Endothelial cell of umbilical vein (primary cell): ENCODE results near the gene GRM8. TPM values are rescaled to one million over a fixed set of nuclear protein-coding genes. Genes with fewer than 3 reads are reported as not detected.

Experiments
- BruUV-seq: library from RNA; stranded (reverse); fragments of 400-500 nt; replicated peaks from 2 replicates; lab custom pipeline; 2021; lab: Mats Ljungman, UMichigan
- CTCF ChIA-PET: fragments of 300-600, 350-600 bp; sonication (Branson Sonifier 250); formaldehyde crosslinking; loops from one replicate; lab custom pipeline; 2021; ENCODE audit warnings: antibody characterized with exemption, inconsistent platforms; lab: Charles Lee
- POLR2A ChIA-PET: fragments of 300-600, 350-600 bp; sonication (Branson Sonifier 250); formaldehyde crosslinking; loops from one replicate; lab custom pipeline; 2021; ENCODE audit warnings: antibody characterized with exemption, inconsistent platforms; lab: Charles Lee
- DNase-seq: peaks from one replicate; pipeline ENCODE4 v3.0.0-alpha.2; 2011; ENCODE audit warnings: low read depth, low spot score
- FAIRE-seq: peaks from 2 replicates; lab custom pipeline; 2011; peaks lifted over from hg19 to GRCh38; lab: Jason Lieb, UNC
- H2AFZ ChIP-seq: 2 replicates; pipeline ENCODE4 v1.6.0; 2012; ENCODE audit warnings: low read depth, low read length, control low read depth, inconsistent platforms
- H3K27ac ChIP-seq: 2 replicates; pipeline ENCODE4 v1.5.1; 2011; ENCODE audit warnings: low read depth, mild to moderate bottlenecking, control low read depth, low read length, moderate library complexity; ENCODE audit not compliant: insufficient read depth
- H3K27me3 ChIP-seq, 2 experiments: 2 replicates each; pipeline versions ENCODE4 v1.6.0 to v1.6.1; 2011; ENCODE audit warnings: low read length in 2 of 2, mixed read lengths in 1 of 2; ENCODE audit not compliant: control insufficient read depth in 2 of 2, insufficient read depth in 2 of 2
- H3K36me3 ChIP-seq, 2 experiments: 2 replicates in 1 of 2; 3 replicates in 1 of 2; pipeline ENCODE4 v1.5.1; 2011; ENCODE audit warnings: low read length in 2 of 2, mild to moderate bottlenecking in 1 of 2, moderate library complexity in 1 of 2; ENCODE audit not compliant: control insufficient read depth in 2 of 2, insufficient read depth in 2 of 2; ENCODE audit errors: extremely low read depth in 1 of 2
- H3K4me1 ChIP-seq: 3 replicates; pipeline ENCODE4 v1.5.1; 2011; ENCODE audit warnings: mild to moderate bottlenecking, low read length; ENCODE audit not compliant: control insufficient read depth, insufficient read depth; ENCODE audit errors: extremely low read depth
- H3K4me2 ChIP-seq: 2 replicates; pipeline ENCODE4 v1.6.1; 2011; ENCODE audit warnings: low read length, control low read depth, mixed read lengths; ENCODE audit not compliant: insufficient read depth
- H3K4me3 ChIP-seq, 3 experiments: fragments of 200-600 bp in 1 of 3; sonication (generic), shearing (Covaris generic) in 1 of 3; replicated peaks in 1 of 3; 2 replicates each; pipeline ENCODE4 v1.5.1; 2011 to 2016; ENCODE audit warnings: control low read depth in 3 of 3, low read length in 3 of 3, mild to moderate bottlenecking in 2 of 3, inconsistent platforms in 1 of 3, low read depth in 1 of 3, moderate library complexity in 1 of 3; ENCODE audit not compliant: insufficient read depth in 1 of 3
- H3K79me2 ChIP-seq: 2 replicates; pipeline ENCODE4 v1.6.0; 2012; ENCODE audit warnings: low read length, inconsistent platforms; ENCODE audit not compliant: control insufficient read depth, insufficient read depth
- H3K9ac ChIP-seq: replicated peaks from 2 replicates; pipeline ENCODE3; 2011; ENCODE audit warnings: low read length, control low read depth; ENCODE audit not compliant: insufficient read depth; ENCODE audit errors: extremely low read depth
- H3K9me1 ChIP-seq: replicated peaks from 3 replicates; pipeline ENCODE4 v1.6.0; 2011; ENCODE audit warnings: mild to moderate bottlenecking, low read length; ENCODE audit not compliant: control insufficient read depth, insufficient read depth; ENCODE audit errors: extremely low read depth
- H3K9me3 ChIP-seq: replicated peaks from 2 replicates; pipeline ENCODE4 v1.5.1; 2012; ENCODE audit warnings: low read length, inconsistent platforms; ENCODE audit not compliant: control insufficient read depth, insufficient read depth
- H4K20me1 ChIP-seq: replicated peaks from 2 replicates; pipeline ENCODE3; 2011; ENCODE audit warnings: mild to moderate bottlenecking, low read length; ENCODE audit not compliant: control insufficient read depth, insufficient read depth; ENCODE audit errors: extremely low read depth
- CTCF ChIP-seq, 2 donors: IDR thresholded peaks; 1 replicate in 1 of 2; 2 replicates in 1 of 2; pipeline ENCODE4 v1.5.1; 2011; ENCODE audit warnings: low read length in 2 of 2, mild to moderate bottlenecking in 2 of 2, moderate library complexity in 2 of 2, control low read depth in 1 of 2, inconsistent platforms in 1 of 2, low read depth in 1 of 2; ENCODE audit not compliant: insufficient read depth in 1 of 2; ENCODE audit errors: extremely low read depth in 1 of 2
- EZH2 ChIP-seq: IDR thresholded peaks from 2 replicates; pipeline ENCODE4 v1.6.1; 2012; ENCODE audit warnings: borderline replicate concordance, low read depth, mild to moderate bottlenecking, moderate library complexity, low read length, inconsistent platforms; ENCODE audit not compliant: severe bottlenecking
- FOS ChIP-seq: IDR thresholded peaks from 2 replicates; pipeline ENCODE4 v1.6.1; 2011; ENCODE audit warnings: mild to moderate bottlenecking, low read length, moderate library complexity, borderline replicate concordance; ENCODE audit not compliant: insufficient read depth
- GATA2 ChIP-seq: IDR thresholded peaks from 2 replicates; pipeline ENCODE4 v1.7.0; 2011; ENCODE audit warnings: low read depth, mild to moderate bottlenecking, moderate library complexity, mixed read lengths, low read length; ENCODE audit not compliant: insufficient read length, insufficient read depth
- JUN ChIP-seq: IDR thresholded peaks from 2 replicates; pipeline ENCODE4 v1.6.1; 2011; ENCODE audit warnings: borderline replicate concordance, low read depth; ENCODE audit not compliant: insufficient read length, insufficient read depth
- MAX ChIP-seq: IDR thresholded peaks from 2 replicates; pipeline ENCODE4 v1.6.1; 2011; ENCODE audit not compliant: insufficient read depth, insufficient read length
- MYC ChIP-seq: IDR thresholded peaks from one replicate; pipeline ENCODE4 v1.6.1; 2011; ENCODE audit warnings: mild to moderate bottlenecking, low read depth, low read length
- POLR2A ChIP-seq: IDR thresholded peaks from 2 replicates; pipeline ENCODE4 v1.6.1; 2012; ENCODE audit warnings: low read depth, mild to moderate bottlenecking, control low read depth, low read length
- POLR2AphosphoS5 ChIP-seq: IDR thresholded peaks from 2 replicates; pipeline ENCODE4 v1.6.1; 2012; ENCODE audit warnings: low read depth, mild to moderate bottlenecking, control low read depth, low read length, moderate library complexity; ENCODE audit not compliant: insufficient read depth
- dilution Hi-C: fragments of 300-500 bp; cut with MboI; formaldehyde crosslinking; loops from one replicate; pipeline ENCODE4 v1.15.0; 2019; ENCODE audit warnings: low sequenced_read_pairs; ENCODE audit not compliant: extremely low pct_ligation_motif_present
- intact Hi-C: fragments of 100-400 bp; cut with micrococcal nuclease; formaldehyde crosslinking; loops from one replicate; pipeline ENCODE4 v1.10.0; 2022
- polyA plus RNA-seq, 4 experiments: library from polyadenylated mRNA; depleted of rRNA in 3 of 4; stranded (reverse) in 3 of 4; unstranded in 1 of 4; fragments of >200 nt; gene quantifications; 2 replicates each; pipeline versions ENCODE4 v1.2.1 to v1.2.3, GENCODE V29; 2011 to 2012; ENCODE audit warnings: missing spikeins in 1 of 4
- total RNA-seq: library from RNA; stranded (reverse); gene quantifications from 2 replicates; pipeline ENCODE4 v1.2.3, GENCODE V29; 2021

GRM8 gene
- total and polyA plus RNA-seq, 2 donors (not counting 3 experiments of a cell fraction or from before 2014, with no cell fraction given): not detected

GRCh38 chr7:127039541-127039940 lies 213.2 kb downstream of the GRM8 start:
- no peaks in the 10 kb centered on the region for H3K36me3 ChIP-seq
- no peak overlapping the region for H3K27ac ChIP-seq
- intact Hi-C loops (no loop called here), dilution Hi-C loops (no loop called here)
- H3K79me2 ChIP-seq: no peaks in the 10 kb centered on the region
- no peak overlapping the region for H3K9ac ChIP-seq
- H3K27me3 ChIP-seq: no peaks in the 10 kb centered on the region
- TF ChIP-seq GATA2 (no peak), CTCF (IDR thresholded peaks at IDR 0.05; ENCODE audit: extremely low read depth in 1 of 2, insufficient read depth in 1 of 2, low read depth in 1 of 2, low read length in 2 of 2) (no peak), FOS (no peak), MYC (no peak), POLR2AphosphoS5 (no peak), JUN (no peak), POLR2A (no peak), MAX (no peak), EZH2 (no peak)
- no peaks in the 10 kb centered on the region for H4K20me1 ChIP-seq
- FAIRE-seq: no peak
- no peaks in the 10 kb centered on the region for H3K9me1 ChIP-seq
- H3K9me3 ChIP-seq: no peaks in the 10 kb centered on the region
- POLR2A ChIA-PET: no interaction called here
- CTCF ChIA-PET: no interaction called here
- no TSS peak for BruUV-seq
- H3K4me2 ChIP-seq: no peak overlapping the region
- no peak overlapping the region for H3K4me3 ChIP-seq
- DNase-seq: no peak
- H3K4me1 ChIP-seq: no peaks in the 10 kb centered on the region
- H2AFZ ChIP-seq: no peak overlapping the region
